CD4-positive, alpha-beta T cell treated with Interleukin-17A for 1 hour (primary cell): ENCODE results near the gene HSD11B2.

Experiments
- DNase-seq: peaks from one replicate; pipeline ENCODE4 v3.0.0-alpha.2; 2020

HSD11B2 gene

DNA sequence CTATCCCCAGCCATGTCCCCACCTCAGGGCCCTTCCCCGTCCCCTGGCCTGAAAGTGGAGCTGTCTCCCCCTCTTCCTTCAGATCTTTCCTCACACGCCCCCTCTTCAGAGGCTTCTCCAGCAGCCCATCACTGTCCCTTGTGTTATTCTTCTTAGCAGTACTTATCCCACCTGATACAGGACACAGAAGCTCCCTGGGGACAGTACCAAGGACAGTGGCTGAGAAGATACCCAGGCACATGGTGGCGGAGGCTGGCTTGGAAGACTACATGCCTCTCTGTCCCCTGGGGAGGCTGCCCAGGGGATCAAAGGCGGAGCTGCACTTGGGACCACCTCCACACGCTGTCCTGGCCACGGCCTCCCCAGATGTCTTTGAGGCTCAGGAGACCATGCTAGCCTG lies 23.9 kb downstream of the HSD11B2 start:
- no peak for DNase-seq

DNA sequence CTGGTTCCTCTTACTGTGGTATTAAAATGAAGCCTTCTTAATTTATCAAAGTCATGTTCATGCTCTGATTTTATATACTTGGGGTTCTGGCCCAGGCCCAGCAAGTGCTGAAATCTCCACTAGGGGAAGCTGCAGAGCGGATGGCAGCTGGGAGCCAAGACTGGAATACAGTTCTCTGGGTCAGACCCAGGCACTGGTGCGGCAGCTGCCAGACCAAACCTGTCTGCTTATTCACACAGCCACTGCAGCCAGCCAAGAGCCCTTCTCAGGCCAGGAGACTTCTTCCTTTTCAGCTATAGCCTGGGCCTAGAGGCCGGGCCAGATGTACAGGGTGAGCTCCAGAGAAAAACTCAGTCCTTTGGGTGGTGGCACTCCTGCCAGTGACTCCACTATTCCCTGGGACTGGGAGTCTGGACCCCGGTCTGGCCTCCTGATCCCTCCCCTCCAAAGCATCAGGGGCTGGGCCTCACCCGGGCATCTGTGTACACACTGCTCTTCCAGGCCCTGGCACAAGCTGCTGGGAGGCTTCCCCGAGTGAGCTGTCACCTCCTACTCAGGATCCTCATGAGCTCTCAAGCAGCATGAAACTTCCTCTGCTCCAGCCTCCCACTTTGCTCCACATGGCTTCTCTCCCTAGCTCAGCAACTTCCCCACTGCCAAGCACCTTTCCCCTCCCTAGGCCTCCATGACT lies 25.6 kb downstream of the HSD11B2 start:
- no peak for DNase-seq

DNA sequence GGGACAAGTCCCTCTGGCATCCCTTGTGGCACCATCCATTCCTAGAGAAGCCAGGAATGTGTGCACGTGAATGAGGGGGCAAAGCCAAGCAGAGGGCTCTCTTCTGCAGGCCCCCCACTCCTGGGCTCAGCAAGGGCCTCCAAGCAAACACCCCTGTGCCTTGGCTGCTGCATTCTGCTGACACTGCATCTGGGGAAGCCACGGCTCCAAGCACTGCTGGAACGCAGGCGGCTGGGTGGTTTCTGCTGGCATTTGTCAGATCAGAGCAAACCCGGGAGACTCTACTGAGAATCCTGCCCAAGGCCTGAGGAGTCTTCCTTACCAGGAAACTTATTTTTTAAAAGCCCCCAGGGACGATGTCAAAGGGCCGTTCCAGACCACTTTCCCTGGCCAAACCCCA lies 26.7 kb downstream of the HSD11B2 start:
- DNase-seq, result no peak

DNA sequence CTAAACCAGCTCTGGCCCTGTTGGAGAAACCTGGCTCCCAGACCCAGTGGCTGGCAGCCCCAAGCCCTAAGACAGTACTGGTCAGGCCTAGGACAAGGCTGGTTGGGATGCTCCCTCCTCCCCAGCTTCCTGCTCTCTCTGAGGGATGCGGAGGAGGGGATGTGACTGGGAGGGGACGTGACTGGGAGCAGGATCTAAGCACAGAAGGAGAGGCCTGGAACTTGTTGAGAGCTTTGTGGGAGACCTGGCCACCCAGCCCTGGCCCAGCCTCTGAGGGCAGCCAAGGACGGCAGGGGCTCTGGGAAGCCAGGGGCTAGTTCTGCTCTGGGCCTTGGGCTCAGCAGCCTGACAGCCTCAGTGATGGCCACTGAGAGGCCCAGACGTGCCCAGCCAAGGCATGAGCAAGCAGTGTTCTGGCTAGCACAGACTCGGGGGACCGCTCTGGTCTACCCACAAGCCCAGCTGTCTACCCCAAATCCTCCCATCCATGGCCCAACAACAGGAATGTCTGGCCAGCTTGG lies 27.3 kb downstream of the HSD11B2 start:
- no peak for DNase-seq

DNA sequence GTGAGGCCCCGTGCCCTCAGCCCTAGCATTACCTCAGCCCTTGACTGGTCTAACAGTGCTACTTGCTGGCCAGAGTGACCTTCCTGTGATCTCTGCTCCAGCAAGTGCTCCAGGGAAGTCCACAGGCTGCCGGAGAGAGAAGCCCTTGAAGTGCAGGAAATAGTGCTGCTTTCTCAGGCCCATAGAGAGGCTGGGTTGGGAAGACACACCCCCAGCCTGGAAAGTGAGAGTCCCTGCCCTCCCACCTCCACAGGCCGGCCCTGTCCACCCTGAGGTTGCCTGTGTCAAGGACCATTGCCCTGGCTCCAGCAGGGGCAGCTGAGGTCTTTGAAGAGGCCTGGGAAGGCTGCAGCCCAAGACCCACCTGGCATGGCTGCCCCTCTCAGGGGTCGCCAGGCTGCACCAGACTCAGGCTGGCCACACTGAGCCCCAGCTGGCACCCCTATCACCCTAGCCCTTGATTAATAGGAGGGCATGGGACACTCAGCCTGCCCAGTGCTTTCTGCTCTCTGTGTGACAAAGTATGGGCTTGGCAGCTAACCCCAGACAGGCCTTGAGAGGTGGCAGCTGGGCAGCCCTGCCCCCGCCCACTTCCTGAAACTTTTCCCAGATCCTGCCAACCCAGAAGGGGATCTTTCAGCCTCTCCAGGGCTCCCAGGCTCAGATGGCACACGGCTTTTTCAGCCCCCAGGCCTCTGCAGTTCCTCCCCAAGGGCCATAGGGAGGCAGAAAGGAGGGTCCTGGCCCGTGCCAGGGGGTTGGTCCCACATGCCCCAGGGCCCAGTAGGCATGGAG lies 28.3 kb downstream of the HSD11B2 start:
- no peak for DNase-seq

DNA sequence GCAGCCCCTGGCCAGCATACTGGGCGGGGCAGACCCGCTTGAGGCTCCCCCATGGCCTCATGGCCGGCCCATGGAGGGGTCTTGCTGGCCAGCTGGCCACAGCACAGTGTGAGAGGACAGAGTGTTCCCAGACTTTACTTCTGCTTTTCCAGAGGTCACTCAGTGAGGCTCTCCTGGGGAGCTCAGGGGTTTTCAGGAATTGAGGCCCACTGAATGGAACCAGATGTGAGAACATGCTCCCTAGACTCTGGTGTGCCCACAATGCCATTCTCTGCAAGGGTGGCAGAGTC lies 28.9 kb downstream of the HSD11B2 start:
- no peak for DNase-seq

DNA sequence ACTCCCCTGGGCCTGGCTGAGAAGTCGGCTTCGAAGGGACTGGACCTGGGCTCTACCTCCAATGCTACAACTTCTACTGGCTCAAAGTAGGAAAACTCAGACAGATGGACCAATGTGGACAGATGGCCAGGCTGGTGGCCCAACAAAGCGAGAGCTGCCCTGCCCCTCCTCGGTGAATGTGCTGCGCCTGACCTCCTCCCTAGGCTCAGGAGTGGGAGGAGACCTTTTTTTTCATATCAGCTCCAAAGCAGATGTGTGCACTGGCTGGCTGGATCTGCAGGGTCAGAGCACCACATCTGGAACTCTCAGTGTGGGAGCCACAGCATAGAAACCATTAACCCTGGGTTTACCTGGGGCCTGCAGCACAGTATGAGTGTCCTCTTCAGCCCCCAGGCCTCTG lies 29.2 kb downstream of the HSD11B2 start:
- no peak for DNase-seq

DNA sequence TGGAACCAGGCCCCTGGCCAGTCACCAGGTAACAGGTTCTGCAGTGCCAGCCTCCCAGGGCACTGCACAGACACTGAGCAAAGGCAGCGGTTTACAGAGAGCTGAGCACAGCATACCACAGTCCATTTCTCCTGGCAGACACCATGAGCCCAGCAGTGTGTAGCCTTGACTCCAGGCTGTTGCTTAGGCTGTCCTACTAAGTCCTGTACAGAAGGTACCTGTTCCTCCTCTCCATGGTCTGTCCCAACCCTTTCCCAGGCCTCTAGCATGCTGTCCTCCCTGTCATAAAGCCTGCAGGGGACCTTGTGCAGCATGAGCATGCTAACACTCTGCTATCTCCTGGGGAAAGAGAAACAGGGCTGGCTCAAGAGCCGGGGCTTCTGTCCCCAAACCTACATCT lies 30.0 kb downstream of the HSD11B2 start:
- no peak for DNase-seq

DNA sequence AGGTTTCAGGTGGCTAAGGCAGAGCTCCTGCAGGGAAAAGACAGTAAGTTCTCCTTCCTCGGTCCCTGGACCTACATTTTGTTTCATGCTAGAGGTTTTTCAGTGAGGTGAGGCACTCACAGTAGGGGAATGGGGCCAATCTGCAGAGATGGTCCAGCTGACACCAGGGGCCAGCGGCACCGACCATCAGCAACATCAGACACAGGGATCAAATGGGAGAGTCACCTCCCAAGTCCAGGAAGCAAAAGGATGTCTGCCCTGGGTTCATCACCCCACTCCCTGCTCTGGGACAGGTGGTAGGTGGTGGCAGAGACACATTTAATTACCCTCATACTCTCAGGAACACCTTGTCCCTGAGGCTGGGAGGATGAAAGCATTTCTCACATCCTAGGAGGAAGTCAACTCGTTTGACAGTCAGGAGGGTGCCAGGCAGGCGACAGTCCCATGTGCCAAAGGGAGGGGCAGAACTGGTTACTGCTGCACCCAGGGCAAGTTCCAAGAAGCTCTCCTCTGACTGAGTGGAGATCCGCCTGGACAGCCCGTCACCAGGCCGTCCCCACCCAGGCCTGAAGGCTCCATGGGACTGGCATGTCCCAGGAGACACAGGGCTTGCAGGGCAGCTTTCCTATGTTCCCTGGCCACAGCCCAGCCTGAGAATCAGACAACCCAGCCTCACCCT lies 30.8 kb downstream of the HSD11B2 start:
- no peak for DNase-seq

DNA sequence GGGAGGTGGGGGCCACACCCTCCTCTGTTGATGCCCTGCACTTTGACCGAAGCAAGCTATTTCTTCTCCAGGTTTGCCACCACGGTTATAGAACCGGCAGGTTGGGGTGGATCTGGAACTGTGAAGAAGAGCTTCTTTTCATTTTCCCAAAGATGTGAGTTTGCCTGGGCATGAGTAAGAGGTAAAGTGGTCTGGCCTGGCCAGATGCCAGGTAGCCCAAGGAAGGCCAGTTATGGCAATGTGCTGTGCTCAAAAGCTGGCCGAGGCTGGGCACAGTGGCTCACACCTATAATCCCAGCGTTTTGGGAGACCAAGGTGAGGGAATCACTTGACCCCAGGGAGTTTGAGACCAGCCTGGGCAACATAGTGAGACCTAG lies 31.3 kb downstream of the HSD11B2 start:
- DNase-seq, result no peak

DNA sequence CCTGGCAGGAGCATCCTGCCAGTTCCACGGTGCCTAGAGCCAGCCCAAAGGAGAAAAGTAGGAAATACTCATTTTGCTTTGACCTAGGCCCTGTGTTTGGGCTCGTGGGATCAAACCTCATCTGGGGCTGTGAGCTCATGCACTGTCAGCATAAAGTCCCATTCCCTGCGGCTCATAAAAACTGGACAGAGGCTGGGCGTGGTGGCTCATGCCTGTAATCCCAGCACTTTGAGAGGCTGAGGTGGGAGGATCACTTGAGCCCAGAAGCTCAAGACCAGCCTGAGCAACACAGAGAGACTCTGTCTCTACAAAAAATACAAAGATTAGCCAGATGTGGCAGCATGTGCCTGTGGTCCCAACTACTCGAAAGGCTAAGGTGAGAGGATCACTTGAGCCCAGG lies 32.1 kb downstream of the HSD11B2 start:
- DNase-seq, result no peak

DNA sequence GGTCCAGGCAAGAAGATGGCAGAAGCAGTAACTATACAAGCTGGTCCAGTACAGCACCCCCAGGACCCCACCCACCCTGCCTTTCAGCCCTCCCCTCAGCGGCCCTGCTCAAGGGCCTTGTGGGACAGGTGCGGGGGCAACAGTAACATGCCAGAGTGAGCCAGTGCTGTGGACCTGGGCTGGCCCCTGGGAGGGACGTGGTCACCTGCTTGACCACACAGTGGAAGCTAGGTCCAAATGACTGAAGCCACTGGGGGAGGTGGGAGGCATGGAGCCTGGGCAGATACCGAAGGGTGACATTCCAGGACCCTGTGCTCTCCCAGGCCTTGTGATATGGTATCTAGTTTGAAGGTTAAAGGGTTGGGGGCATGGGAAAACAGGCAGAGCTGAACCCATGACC lies 32.8 kb downstream of the HSD11B2 start:
- DNase-seq, result no peak

DNA sequence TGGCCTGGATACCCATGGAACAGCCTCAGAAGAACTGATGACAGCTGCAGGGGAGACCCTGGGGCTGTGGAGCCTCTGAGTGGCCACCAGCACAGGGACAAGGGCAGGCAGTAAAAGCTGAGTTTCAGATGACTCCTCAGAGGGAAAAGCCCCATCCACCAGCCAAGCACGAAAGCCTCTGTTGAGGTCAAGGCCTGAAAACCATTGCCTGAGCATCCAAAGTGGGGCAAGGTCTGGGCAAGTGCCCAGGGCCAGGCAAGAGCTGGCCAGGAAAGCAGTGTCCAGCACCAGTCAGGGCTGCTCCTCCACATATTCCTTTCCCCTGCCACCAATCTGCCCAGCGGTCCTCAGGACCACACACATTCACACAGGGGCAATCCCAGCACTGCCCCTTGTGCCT lies 33.6 kb downstream of the HSD11B2 start:
- no peak for DNase-seq

DNA sequence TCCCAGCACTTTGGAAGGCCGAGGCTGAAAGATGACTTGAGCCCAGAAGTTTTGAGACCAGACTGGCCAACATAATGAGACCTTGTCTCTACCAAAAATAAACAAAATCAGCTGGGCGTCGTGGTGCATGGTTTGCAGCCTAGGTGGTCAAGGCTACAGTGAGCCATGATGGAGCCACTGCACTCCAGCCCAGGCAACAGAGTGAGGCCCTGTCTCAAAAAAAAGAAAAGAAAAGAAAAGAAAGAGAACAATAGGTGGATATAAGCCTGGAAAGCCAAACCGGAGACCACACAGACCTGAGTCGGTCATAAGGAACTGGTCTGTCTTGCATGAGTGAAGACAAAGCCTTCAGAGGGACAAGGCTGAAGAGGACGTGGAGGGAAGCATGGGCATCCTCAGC lies 35.7 kb downstream of the HSD11B2 start:
- no peak for DNase-seq

DNA sequence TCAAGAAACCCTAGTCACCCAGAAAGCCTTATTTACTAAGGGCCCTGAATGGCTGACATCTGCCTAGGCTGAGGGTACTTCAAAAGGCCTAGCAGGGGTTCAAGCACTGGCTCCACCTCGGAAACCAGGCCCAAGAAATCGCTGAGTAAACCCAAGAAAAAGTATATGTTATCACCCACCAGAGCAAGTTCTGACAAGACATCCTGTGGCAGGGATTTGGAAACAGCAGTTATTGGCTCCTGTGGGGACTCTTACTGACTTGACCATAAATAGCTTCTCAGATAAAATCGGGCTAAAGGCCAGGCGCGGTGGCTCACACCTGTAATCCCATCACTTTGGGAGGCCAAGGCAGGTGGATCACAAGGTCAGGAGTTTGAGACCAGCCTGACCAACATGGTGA lies 37.8 kb downstream of the HSD11B2 start:
- DNase-seq, result no peak

DNA sequence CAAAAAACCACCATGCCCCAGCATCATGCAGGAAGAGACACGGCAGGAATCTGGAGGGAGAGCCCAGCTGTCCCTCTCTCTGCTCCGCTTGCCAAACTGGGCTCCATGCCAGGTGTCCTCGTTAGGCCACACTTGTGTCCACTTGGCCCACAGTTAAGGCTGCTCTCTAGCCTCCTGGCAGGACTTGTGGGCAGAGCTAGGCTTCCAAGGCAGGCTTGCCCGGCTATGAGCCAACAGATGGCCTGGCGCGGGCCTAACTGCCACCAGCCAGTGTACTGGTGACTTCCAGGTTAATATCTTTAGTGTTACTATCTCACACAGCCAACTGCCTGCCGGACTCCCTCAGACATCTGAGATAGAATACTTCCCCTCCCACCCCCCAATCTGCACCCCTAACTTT lies 39.4 kb downstream of the HSD11B2 start:
- no peak for DNase-seq

DNA sequence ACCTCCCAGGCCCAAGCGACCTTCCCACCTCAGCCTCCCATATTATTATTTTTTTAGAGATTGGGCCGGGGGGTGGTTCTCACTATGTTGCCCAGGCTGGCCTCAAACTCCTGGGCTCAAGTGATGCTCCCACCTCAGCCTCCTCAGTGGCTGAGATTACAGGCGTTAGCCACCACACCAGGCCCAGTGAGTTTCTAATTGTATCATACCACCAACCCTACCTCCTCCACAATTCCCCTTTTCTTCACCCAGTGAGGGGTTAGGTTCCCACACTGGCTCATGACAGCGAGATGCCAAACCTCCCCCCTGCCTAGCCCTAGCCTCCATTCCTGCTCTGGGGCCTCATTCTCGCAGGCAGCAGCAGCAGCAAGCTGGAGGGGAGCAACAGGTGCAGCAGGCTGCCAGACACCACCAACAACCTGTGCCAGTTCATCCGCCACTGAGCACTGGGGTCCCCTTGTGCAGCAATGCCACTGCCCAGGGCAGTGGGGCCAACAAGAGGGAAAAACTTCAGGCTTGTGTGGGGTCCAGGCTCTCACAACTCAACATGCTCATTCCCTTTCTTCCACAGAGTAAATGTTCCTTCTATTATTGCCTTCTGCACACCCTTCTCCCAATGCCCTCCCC lies 41.0 kb downstream of the HSD11B2 start:
- DNase-seq, result no peak

DNA sequence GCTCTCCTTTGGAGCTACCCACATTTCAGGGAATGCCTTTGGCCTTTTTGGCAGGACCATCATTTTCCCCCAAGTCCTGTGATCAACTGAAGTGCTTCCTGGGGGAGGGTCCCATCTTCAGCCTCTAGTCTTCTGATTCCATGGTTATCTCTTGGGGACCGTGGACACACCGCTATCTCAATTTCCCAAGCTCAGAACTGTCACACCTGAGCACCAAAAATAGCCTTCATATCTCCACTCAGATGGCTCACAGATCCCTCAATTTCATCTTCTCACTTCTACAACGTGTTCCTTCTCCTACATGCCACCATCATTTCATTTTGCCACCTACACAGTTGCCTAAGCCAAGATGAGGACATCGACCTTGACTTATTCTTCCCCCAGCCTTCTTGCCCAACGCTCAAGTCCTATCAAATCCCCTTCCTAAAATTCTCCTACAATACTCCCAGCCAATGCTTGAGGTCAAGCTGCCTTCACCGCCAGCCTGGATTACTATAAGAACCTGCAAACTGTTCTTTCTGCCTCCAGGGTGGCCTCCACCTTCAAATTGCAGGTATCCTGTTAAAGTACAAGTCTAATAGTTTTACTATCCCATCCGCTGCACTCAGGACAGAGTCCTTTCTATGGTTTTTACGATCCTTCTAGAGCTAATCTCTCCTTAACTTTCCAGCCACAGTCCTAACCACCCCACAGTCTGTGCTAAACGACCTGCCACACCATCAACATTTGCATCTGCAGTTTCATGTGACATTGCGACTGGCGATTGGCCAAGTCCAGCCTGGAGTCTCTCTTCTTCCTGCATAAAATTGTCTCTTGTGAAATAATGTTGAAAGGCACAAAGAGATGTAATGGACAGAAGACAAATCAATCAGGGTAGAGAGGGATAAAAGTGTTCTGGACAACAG lies 43.9 kb downstream of the HSD11B2 start:
- no peak for DNase-seq

DNA sequence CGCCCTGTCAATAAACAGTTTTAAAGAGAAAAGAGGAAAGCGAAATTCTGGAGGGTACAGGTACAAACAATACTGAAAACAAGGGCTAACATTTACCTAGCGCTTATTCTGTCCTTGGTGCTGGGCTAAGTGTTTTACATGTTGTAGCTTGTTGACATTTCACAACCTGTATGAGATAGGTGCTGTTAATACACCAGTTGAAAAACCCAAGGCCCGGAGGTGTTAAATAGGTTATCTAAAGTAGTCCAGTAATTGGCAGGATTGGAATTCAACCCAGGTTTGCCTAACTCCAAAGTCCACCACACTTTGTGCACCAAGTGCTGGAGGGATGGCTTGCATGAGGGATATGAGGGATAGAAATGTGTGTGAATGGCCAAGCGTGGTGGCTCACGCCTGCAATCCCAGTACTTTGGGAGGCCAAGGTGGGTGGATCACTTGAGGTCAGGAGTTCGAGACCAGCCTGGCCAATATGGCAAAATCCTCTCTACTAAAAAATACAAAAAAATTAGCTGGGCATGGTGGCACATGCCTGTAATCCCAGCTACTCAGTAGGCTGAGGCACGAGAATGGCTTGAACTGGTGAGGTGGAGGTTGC lies 47.1 kb downstream of the HSD11B2 start:
- DNase-seq, result no peak

DNA sequence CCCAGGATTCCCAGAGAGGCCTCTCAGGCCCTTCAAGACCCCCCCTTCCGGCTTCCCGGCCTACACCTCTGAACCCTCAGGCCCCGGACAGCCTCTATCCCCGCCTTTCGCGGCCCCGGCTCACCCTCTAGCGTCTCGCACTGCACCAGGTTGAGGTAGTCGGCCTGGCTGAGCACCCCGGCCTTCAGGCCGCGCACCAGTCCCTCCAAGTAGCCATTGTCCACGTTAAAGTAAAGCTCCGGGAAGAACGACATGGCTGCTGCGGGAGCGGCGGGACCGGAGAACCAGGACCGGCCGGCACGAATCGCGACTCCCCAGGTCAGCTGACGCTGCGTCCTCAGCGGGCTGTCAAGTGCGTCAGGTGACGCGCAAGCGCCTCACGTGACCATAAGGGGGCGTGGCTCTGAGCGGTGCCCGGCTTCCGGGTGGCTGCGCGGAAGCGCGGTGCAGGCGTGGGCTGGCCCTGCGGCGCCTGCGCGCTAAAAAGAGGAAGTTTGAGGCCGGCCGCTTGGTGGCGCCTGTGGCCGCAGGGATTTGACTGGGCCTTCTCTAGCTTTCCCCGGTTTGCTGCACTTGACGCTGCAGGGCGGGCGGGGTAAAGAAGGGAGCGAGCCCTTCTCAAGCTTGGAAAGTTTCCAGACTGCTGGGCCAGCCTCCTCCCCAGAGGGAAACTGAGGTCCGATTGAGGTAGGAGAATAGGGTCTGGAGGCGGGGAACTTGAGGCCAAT lies 50.1 kb downstream of the HSD11B2 start, which contains the start of gene ATP6V0D1:
TSS of gene ATP6V0D1 (minus strand) at position 325 of the 728 bp plus-strand sequence. CDS start at position 254, 71 bp downstream.
- peak; percentile 98 for DNase-seq

DNA sequence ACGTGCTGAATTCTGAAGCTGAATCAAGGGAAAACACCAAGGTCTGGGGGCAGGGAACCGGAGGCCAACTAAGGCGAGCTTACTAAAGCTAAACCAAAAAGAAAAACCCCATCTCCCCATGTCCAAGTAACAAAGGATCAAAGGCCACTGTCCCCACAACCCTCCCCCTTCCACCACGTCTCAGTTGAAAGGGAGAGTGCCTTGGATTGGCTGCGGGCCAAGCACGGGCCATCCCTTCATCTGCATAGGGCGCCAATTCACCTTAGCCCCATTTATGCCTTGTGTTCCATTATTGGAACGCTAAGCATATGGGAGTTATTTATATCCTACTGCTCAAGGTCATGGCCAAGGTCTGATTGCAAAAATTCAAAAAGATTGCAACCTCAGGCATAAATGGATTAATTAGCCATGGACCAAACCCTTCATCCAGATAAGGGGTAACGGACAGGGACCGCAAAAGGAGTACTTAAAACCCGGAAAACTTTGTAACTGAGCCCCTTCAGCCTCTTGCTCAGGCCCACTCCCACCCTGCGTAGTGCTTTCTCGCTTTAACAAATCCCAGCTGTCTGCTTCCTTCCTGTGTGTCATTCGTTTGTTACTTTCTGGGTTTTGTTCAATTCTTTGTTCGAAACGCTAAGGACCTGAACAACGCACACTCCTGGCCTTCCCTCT lies 50.8 kb downstream of the HSD11B2 start:
- DNase-seq, result peak; percentile 61
